OCI-LY3 (cell line): ENCODE results near the gene PRCC.

Source experiments
- CTCF ChIP-seq: fragments of 200-600, 300-600 bp; sonication (generic); IDR thresholded peaks from 2 replicates; pipeline ENCODE4 v1.5.1; 2014; ENCODE audit warnings: antibody characterized with exemption, low read length, low read depth
- EZH2phosphoT487 ChIP-seq: fragments of 200-600 bp; shearing (Covaris generic); IDR thresholded peaks from 2 replicates; pipeline ENCODE4 v1.6.1; 2018; ENCODE audit warnings: antibody characterized with exemption, mixed run types, low read depth

GRCh38 chr1:156806512-156807440 lies 39.4 kb downstream of the PRCC start:
- TF ChIP-seq CTCF (no peak), EZH2phosphoT487 (no peak)
